K562 (cell line): ENCODE measurements around the gene TOR1AIP2. TPM values are rescaled to one million over a fixed set of nuclear protein-coding genes. Genes with fewer than 3 reads are reported as not detected.
A peak's percentile ranks its signal among the peaks of the same experiment; 100 is the strongest.

Experiments used
- ATAC-seq: fragments of 200-7000 bp; cut with Tn5 transposase; 3 replicates; pipeline ENCODE4 v1.9.1; 2020; ENCODE audit warnings: moderate library complexity
- Bru-seq: library from RNA; stranded (reverse); fragments of 400-500 nt; gene quantifications from one replicate; lab custom pipeline; 2021; lab: Mats Ljungman, UMichigan
- BruChase-seq, 2 experiments: library from RNA; stranded (reverse); fragments of 400-500 nt; gene quantifications; one replicate each; lab custom pipeline; 2021; lab: Mats Ljungman, UMichigan
- BruUV-seq: library from RNA; stranded (reverse); fragments of 400-500 nt; replicated peaks from 2 replicates; lab custom pipeline; 2021; lab: Mats Ljungman, UMichigan
- CTCF ChIA-PET: fragments of 300-600 bp; formaldehyde crosslinking; extraction: SDS; loops from one replicate; lab custom pipeline; 2021; ENCODE audit warnings: low intra/inter-chr PET ratio; lab: Yijun Ruan, JAX
- POLR2A ChIA-PET: fragments of 300-600, 350-650 bp; sonication (Branson Sonifier 250); formaldehyde crosslinking; extraction: SDS; loops from one replicate; lab custom pipeline; 2021; ENCODE audit warnings: antibody characterized with exemption, inconsistent platforms; lab: Yijun Ruan, JAX
- DNase-seq, 4 experiments: peaks; one replicate each; pipeline versions ENCODE4 v3.0.0 to v3.0.0-alpha.2; 2011 to 2018; ENCODE audit warnings: low spot score in 3 of 4, mixed read lengths in 3 of 4; ENCODE audit errors: extremely low read depth in 1 of 4
- FAIRE-seq: peaks from 2 replicates; lab custom pipeline; 2011; peaks lifted over from hg19 to GRCh38; lab: Jason Lieb, UNC
- H2AFZ ChIP-seq: 2 replicates; pipeline ENCODE4 v1.6.0; 2011; ENCODE audit warnings: low read depth, low read length, control low read depth, inconsistent platforms
- H3K27ac ChIP-seq: fragments of 200-600 bp; 3 replicates; pipeline ENCODE4 v1.8.0; 2011; ENCODE audit warnings: low read depth, mild to moderate bottlenecking, control low read depth, inconsistent platforms, low read length, moderate library complexity, mixed read lengths; ENCODE audit errors: extremely low read depth
- H3K27me3 ChIP-seq, 2 experiments: fragments of 300-600 bp in 1 of 2; 2 replicates in 1 of 2; 3 replicates in 1 of 2; pipeline versions ENCODE4 v1.6.0 to v1.8.0; 2011; ENCODE audit warnings: inconsistent platforms in 2 of 2, low read length in 2 of 2, mild to moderate bottlenecking in 1 of 2, mixed read lengths in 1 of 2, moderate library complexity in 1 of 2; ENCODE audit not compliant: control insufficient read depth in 2 of 2, insufficient read depth in 2 of 2
- H3K36me3 ChIP-seq: fragments of 300-600 bp; 3 replicates; pipeline ENCODE4 v1.8.0; 2011; ENCODE audit warnings: mild to moderate bottlenecking, low read length, inconsistent platforms; ENCODE audit not compliant: control insufficient read depth, insufficient read depth
- H3K4me1 ChIP-seq, 2 experiments: fragments of 200-600 bp in 1 of 2; replicated peaks in 1 of 2; 2 replicates in 1 of 2; 3 replicates in 1 of 2; pipeline versions ENCODE4 v1.5.1 to v1.8.0; 2011; ENCODE audit warnings: inconsistent platforms in 2 of 2, low read length in 2 of 2, mild to moderate bottlenecking in 1 of 2, mixed read lengths in 1 of 2, moderate library complexity in 1 of 2; ENCODE audit not compliant: control insufficient read depth in 2 of 2, insufficient read depth in 2 of 2
- H3K4me2 ChIP-seq: 2 replicates; pipeline ENCODE4 v1.6.1; 2011; ENCODE audit warnings: low read length, control low read depth, inconsistent platforms, mixed read lengths; ENCODE audit not compliant: insufficient read depth
- H3K4me3 ChIP-seq: fragments of 200-600 bp; sonication (generic), shearing (Covaris generic); 2 replicates; pipeline ENCODE4 v1.5.1; 2016; ENCODE audit warnings: control low read depth, inconsistent platforms
- H3K79me2 ChIP-seq: fragments of 200-600 bp; 3 replicates; pipeline ENCODE4 v1.8.0; 2011; ENCODE audit warnings: low read length, inconsistent platforms; ENCODE audit not compliant: control insufficient read depth, insufficient read depth
- H3K9ac ChIP-seq, 2 experiments: 2 replicates each; pipeline versions ENCODE4 v1.6.0 to v1.6.1; 2011; ENCODE audit warnings: low read depth in 2 of 2, low read length in 2 of 2, control low read depth in 1 of 2, inconsistent platforms in 1 of 2, mild to moderate bottlenecking in 1 of 2, mixed read lengths in 1 of 2; ENCODE audit not compliant: insufficient read depth in 1 of 2
- H3K9me1 ChIP-seq: one replicate; pipeline ENCODE4 v1.6.0; 2011; ENCODE audit warnings: inconsistent platforms, mild to moderate bottlenecking, low read length, moderate library complexity; ENCODE audit not compliant: control insufficient read depth, insufficient read depth
- H3K9me3 ChIP-seq: replicated peaks from 2 replicates; pipeline ENCODE4 v1.5.1; 2011; ENCODE audit warnings: low read depth, low read length, inconsistent platforms; ENCODE audit not compliant: control insufficient read depth, insufficient read depth
- H4K20me1 ChIP-seq: replicated peaks from 2 replicates; pipeline ENCODE4 v1.6.1; 2011; ENCODE audit warnings: low read length, inconsistent platforms, mixed read lengths; ENCODE audit not compliant: control insufficient read depth, insufficient read depth
- AFF1 ChIP-seq, 2 experiments: fragments of 450-650 bp; IDR thresholded peaks; 2 replicates each; pipeline ENCODE4 v1.6.1; 2018; ENCODE audit warnings: mild to moderate bottlenecking in 2 of 2, low read depth in 1 of 2; ENCODE audit not compliant: partially characterized antibody in 2 of 2
- CCAR2 ChIP-seq: fragments of 200-400 bp; formaldehyde crosslinking; IDR thresholded peaks from 2 replicates; pipeline ENCODE4 v1.6.1; 2017; ENCODE audit warnings: mild to moderate bottlenecking, low read depth, low read length
- ELF4 ChIP-seq: fragments of 450-650 bp; formaldehyde crosslinking; IDR thresholded peaks from 2 replicates; pipeline ENCODE4 v1.4.0; 2022; ENCODE audit warnings: missing genetic modification characterization
- SAFB2 ChIP-seq: fragments of 200-400 bp; formaldehyde crosslinking; IDR thresholded peaks from 2 replicates; pipeline ENCODE4 v1.6.1; 2018; ENCODE audit warnings: borderline replicate concordance, low read length, low read depth, moderate library complexity; ENCODE audit not compliant: severe bottlenecking
- TGIF2 ChIP-seq: sonication (generic); formaldehyde crosslinking; IDR thresholded peaks from 2 replicates; pipeline ENCODE4 v1.8.1; 2022; ENCODE audit warnings: mild to moderate bottlenecking, missing genetic modification reagents, moderate library complexity
- USF1 ChIP-seq: sonication (generic); formaldehyde crosslinking; IDR thresholded peaks from 2 replicates; pipeline ENCODE4 v1.9.0; 2022; ENCODE audit warnings: mild to moderate bottlenecking, missing genetic modification reagents
- ZKSCAN1 ChIP-seq: fragments of 150-350 bp; IDR thresholded peaks from 2 replicates; pipeline ENCODE4 v1.6.1; 2016; ENCODE audit warnings: low read depth, low read length
- ZNF3 ChIP-seq: fragments of 250-450 bp; sonication (Bioruptor Pico); IDR thresholded peaks from 2 replicates; pipeline ENCODE4 v1.5.0; 2021; ENCODE audit warnings: mild to moderate bottlenecking, moderate library complexity
- ZNF431 ChIP-seq: sonication (generic); formaldehyde crosslinking; IDR thresholded peaks from 2 replicates; pipeline ENCODE4 v1.8.0; 2022; ENCODE audit warnings: mild to moderate bottlenecking, missing genetic modification reagents
- ZNF695 ChIP-seq: fragments of 450-650 bp; formaldehyde crosslinking; IDR thresholded peaks from 2 replicates; pipeline ENCODE4 v1.4.0; 2020; ENCODE audit warnings: mild to moderate bottlenecking, moderate library complexity
- ZNF717 ChIP-seq: fragments of 250-450 bp; sonication (Bioruptor Pico); IDR thresholded peaks from 2 replicates; pipeline ENCODE4 v1.5.0; 2021
- WGBS: fragments of 100-300 bp; shearing (Covaris generic); methylation state at CpG from one replicate; pipeline ENCODE4 v1.1.6; 2016; ENCODE audit warnings: low coverage, mixed read lengths; ENCODE audit not compliant: insufficient coverage; ENCODE audit errors: missing lambda C conversion rate; 5-methylcytosine and 5-hydroxymethylcytosine counted together
- in situ Hi-C: fragments of 300-500 bp; cut with MboI; formaldehyde crosslinking; loops from 4 replicates; pipeline ENCODE4 v1.15.0; 2018; ENCODE audit warnings: inconsistent platforms, mixed read lengths
- intact Hi-C: fragments of 100-400 bp; cut with micrococcal nuclease; formaldehyde crosslinking; loops from 2 replicates; pipeline ENCODE4 v1.14.2; 2022
- long read RNA-seq, 3 experiments: library from polyadenylated mRNA in 2 of 3; library from RNA in 1 of 3; unstranded in 2 of 3; stranded (forward) in 1 of 3; transcript quantifications; one replicate each; pipeline ENCODE4 v2.0.0, GENCODE V29; 2019 to 2022
- polyA minus RNA-seq, 3 experiments: library from RNA; depleted of rRNA, polyadenylated mRNA; stranded (reverse); fragments of >200 nt; gene quantifications; 2 replicates each; pipeline ENCODE4 v1.2.3, GENCODE V29; 2011
- polyA plus RNA-seq, 8 experiments: library from polyadenylated mRNA; depleted of rRNA in 4 of 8; stranded (reverse) in 5 of 8; unstranded in 3 of 8; fragments of >200 nt; fragmentation: Nextera tagmentation in 2 of 8; fragmentation: Illumina TruSeq in 1 of 8; extraction: Ambion mirVana in 2 of 8; extraction: Trizol in 1 of 8; gene quantifications; 2 replicates each; pipeline versions ENCODE4 v1.2.1 to v1.2.3, GENCODE V29; 2011 to 2014; ENCODE audit warnings: inconsistent platforms in 1 of 8, missing spikeins in 1 of 8
- total RNA-seq, 7 experiments: library from RNA; depleted of rRNA in 6 of 7; stranded (reverse); fragments of >200 nt in 6 of 7; fragmentation: Illumina TruSeq in 2 of 7; extraction: Trizol in 2 of 7; gene quantifications; 2 replicates each; pipeline versions ENCODE4 v1.2.1 to v1.2.3, GENCODE V29; 2011 to 2021; ENCODE audit warnings: low replicate concordance in 1 of 7

TOR1AIP2 gene
- 74.7 and 186 TPM in 2 replicates for total RNA-seq (2011; cell fraction: chromatin; rRNA removed; ENCODE audit: low replicate concordance)
- 41.0 and 51.3 TPM in 2 replicates for total RNA-seq (2011; cell fraction: nucleolus; rRNA removed)
- total RNA-seq (2011; cell fraction: nucleoplasm; rRNA removed), result 111 and 217 TPM in 2 replicates
- total RNA-seq (2014; rRNA removed) (38.3 and 63.2 TPM in 2 replicates), total RNA-seq (2014; rRNA removed; fragmentation: Illumina TruSeq; extraction: Trizol) (122 and 133 TPM in 2 replicates), total RNA-seq (2015; rRNA removed; fragmentation: Illumina TruSeq; extraction: Trizol) (91.2 and 103 TPM in 2 replicates), total RNA-seq (2021) (105 and 107 TPM in 2 replicates), polyA plus RNA-seq (2011; rRNA removed) (49.0 and 72.5 TPM in 2 replicates), polyA plus RNA-seq (2014; fragmentation: Illumina TruSeq; extraction: Trizol) (39.6 and 41.1 TPM in 2 replicates), polyA plus RNA-seq (2014; fragmentation: Nextera tagmentation; extraction: Ambion mirVana) (10 to 100 TPM; 16.7 to 31.7 TPM), polyA plus RNA-seq (2014; rRNA removed) (41.4 and 41.9 TPM in 2 replicates), polyA minus RNA-seq (2011; rRNA and poly(A)+ RNA removed) (144 and 191 TPM in 2 replicates), Bru-seq, nascent RNA (percentile 95 among the genes with signal in this experiment), BruChase-seq, experiment 1, labeled RNA remaining after a 2-hour chase (percentile 95 among the genes with signal in this experiment), BruChase-seq, experiment 2, labeled RNA remaining after a 6-hour chase (percentile 96 among the genes with signal in this experiment)
- 20.5 and 30.3 TPM in 2 replicates for polyA plus RNA-seq (2011; cell fraction: cytosol; rRNA removed)
- polyA plus RNA-seq (2011; cell fraction: nucleus; rRNA removed), result 18.9 and 22.1 TPM in 2 replicates
- polyA plus RNA-seq (2012), result 14.7 and 20.4 TPM in 2 replicates
- polyA minus RNA-seq (2011; cell fraction: cytosol; rRNA and poly(A)+ RNA removed), result 55.8 and 79.8 TPM in 2 replicates
- 33.9 and 55.4 TPM in 2 replicates for polyA minus RNA-seq (2011; cell fraction: nucleus; rRNA and poly(A)+ RNA removed)
- long read RNA-seq, experiment 1, full-length matches to known transcripts, result 47 of 125 reads
- long read RNA-seq, experiment 1, partial matches to known transcripts, result 6 of 125 reads
- long read RNA-seq, experiment 1, other reads (novel, unspliced or antisense), result 72 of 125 reads
- long read RNA-seq, experiment 2, partial matches to known transcripts, result 0 of 22 reads
- long read RNA-seq, experiment 2, other reads (novel, unspliced or antisense), result 22 of 22 reads
- long read RNA-seq, experiment 3, full-length matches to known transcripts, result 20 of 61 reads
- long read RNA-seq, experiment 3, partial matches to known transcripts, result 0 of 61 reads
- long read RNA-seq, experiment 3, other reads (novel, unspliced or antisense), result 41 of 61 reads

GRCh38 chr1:179877586-179878265 lies at the start of gene TOR1AIP2:
TOR1AIP2 (minus strand) TSS chr1:179877803; CDS start chr1:179852665, 25,138 bp downstream.
- Histone ChIP-seq H3K9me1 (no peaks in the 10 kb centered on the region), H3K79me2 (peaks cover 74% of the 10 kb centered on the region), H3K9ac (peak within 1 kb of the TSS; percentile 86 to 90), H3K4me3 (peak within 1 kb of the TSS; percentile 71), H4K20me1 (no peaks in the 10 kb centered on the region), H2AFZ (peak within 1 kb of the TSS; percentile 93), H3K4me2 (peak within 1 kb of the TSS; percentile 96), H3K27ac (peak within 1 kb of the TSS; percentile 81), H3K4me1 (peaks cover 14 to 16% of the 10 kb centered on the region in 2 experiments; a peak in 4 of 5 replicates), H3K27me3 (no peaks in the 10 kb centered on the region), H3K36me3 (peaks cover 33% of the 10 kb centered on the region), H3K9me3 (no peaks in the 10 kb centered on the region)
- DNase-seq (peak; percentile 81 to 96 (median 86)), FAIRE-seq (peak; percentile 88), ATAC-seq (peak; percentile 81)
- intact Hi-C loops (loop anchor here (5.0 kb wide), 1 partner anchor 280 kb away; no protein-coding TSS in a partner anchor), in situ Hi-C loops (no loop called here)
- WGBS, result 2% methylated on average over 31 of the region's 31 CpGs
- ChIA-PET POLR2A (interaction anchor here (0.6 to 1.0 kb wide), 3 partner anchors 89 to 170 kb away, joined by 3 to 5 read pairs (median 4); no protein-coding TSS in a partner anchor), CTCF (interaction anchor here (0.7 to 1.0 kb wide), 2 partner anchors 77 to 281 kb away, joined by 3 read pairs; partner anchors contain the start of gene CEP350)
- no TSS peak for BruUV-seq
- TF ChIP-seq ELF4, result no peak
- peak; percentile 21 to 90 for TF ChIP-seq AFF1 (IDR thresholded peaks at IDR 0.05; ENCODE audit: low read depth in 1 of 2, partially characterized antibody in 2 of 2)
- TF ChIP-seq ZKSCAN1, result peak; percentile 59; the same call in 1 of the 2 replicates
- TF ChIP-seq SAFB2, result no peak
- TF ChIP-seq TGIF2 (CRISPR knock-in tag), result no peak
- no peak for TF ChIP-seq ZNF431 (CRISPR knock-in tag)
- TF ChIP-seq USF1, result peak; percentile 73
- TF ChIP-seq ZNF3 (CRISPR knock-in tag), result no peak
- no peak for TF ChIP-seq ZNF717
- TF ChIP-seq CCAR2, result no peak
- TF ChIP-seq ZNF695 (CRISPR knock-in tag), result no peak
